ENCODE data around the gene ACOT11. TPM values are rescaled to one million over a fixed set of nuclear protein-coding genes. Genes with fewer than 3 reads are reported as not detected.

The ACOT11 gene
- total and polyA plus RNA-seq, 4 donors = 2.8 to 13.5 (median 7.9) TPM

- H3K27me3 ChIP-seq (ENCODE audit: control insufficient read depth in 3 of 3, insufficient read depth in 3 of 3, low read length in 2 of 3) = no peaks in the 10 kb centered on the region
Measured at GRCh38 chr1:54502342-54502741, 45.7 kb upstream of the ACOT11 start.

GRCh38 chr1:54506594-54506993, 41.4 kb upstream of the ACOT11 start:
- Histone ChIP-seq H3K9me3 (ENCODE audit: control insufficient read depth in 4 of 4, insufficient read depth in 3 of 4, low read length in 3 of 4) (peaks cover 0 to 5% (median 0%) of the 10 kb centered on the region in 4 donors), H3K4me3 (no peak overlapping the region), H3K9ac (ENCODE audit: insufficient read depth in 1 of 2, low read length in 2 of 2) (no peak overlapping the region), H3K4me1 (ENCODE audit: control insufficient read depth in 5 of 5, insufficient read depth in 5 of 5, low read length in 5 of 5) (no peaks in the 10 kb centered on the region), H3K36me3 (ENCODE audit: control insufficient read depth in 4 of 4, insufficient read depth in 4 of 4, low read length in 4 of 4) (no peaks in the 10 kb centered on the region), H3K27me3 (ENCODE audit: control insufficient read depth in 3 of 3, insufficient read depth in 3 of 3, low read length in 2 of 3) (no peaks in the 10 kb centered on the region), H3K27ac (ENCODE audit: low read depth in 1 of 2, low read length in 1 of 2) (no peak overlapping the region)
- DNase-seq = no peak
- no peak for ATAC-seq (ENCODE audit: insufficient read depth, low FRiP score)
- TF ChIP-seq CTCF (IDR thresholded peaks at IDR 0.05; ENCODE audit: control extremely low read depth, extremely low read depth) = no peak
- 70 to 73% methylated on average over 6 of the region's 6 CpGs for WGBS, 2 donors

More at GRCh38 chr1:54502342-54502741, 45.7 kb upstream of the ACOT11 start:
- Histone ChIP-seq H3K9me3 (ENCODE audit: control insufficient read depth in 4 of 4, insufficient read depth in 3 of 4, low read length in 3 of 4) (peaks cover 0 to 3% (median 0%) of the 10 kb centered on the region in 4 donors), H3K9ac (ENCODE audit: insufficient read depth in 1 of 2, low read length in 2 of 2) (no peak overlapping the region), H3K4me1 (ENCODE audit: control insufficient read depth in 5 of 5, insufficient read depth in 5 of 5, low read length in 5 of 5) (peaks cover 0 to 18% (median 0%) of the 10 kb centered on the region in 5 donors), H3K4me3 (no peak overlapping the region), H3K36me3 (ENCODE audit: control insufficient read depth in 4 of 4, insufficient read depth in 4 of 4, low read length in 4 of 4) (no peaks in the 10 kb centered on the region), H3K27ac (ENCODE audit: low read depth in 1 of 2, low read length in 1 of 2) (no peak overlapping the region)
- DNase-seq = no peak
- ATAC-seq (ENCODE audit: insufficient read depth, low FRiP score) = no peak
- WGBS, 2 donors = 60 to 70% methylated on average over 5 of the region's 5 CpGs
- no peak for TF ChIP-seq CTCF (IDR thresholded peaks at IDR 0.05; ENCODE audit: control extremely low read depth, extremely low read depth)

- H3K4me3 ChIP-seq = no peak overlapping the region
- H3K27ac ChIP-seq (ENCODE audit: low read depth in 1 of 2, low read length in 1 of 2) = no peak overlapping the region
- H3K4me1 ChIP-seq (ENCODE audit: control insufficient read depth in 5 of 5, insufficient read depth in 5 of 5, low read length in 5 of 5) = no peaks in the 10 kb centered on the region
- H3K27me3 ChIP-seq (ENCODE audit: control insufficient read depth in 3 of 3, insufficient read depth in 3 of 3, low read length in 2 of 3) = no peaks in the 10 kb centered on the region
- DNase-seq (no peak), ATAC-seq (ENCODE audit: insufficient read depth, low FRiP score) (no peak)
- no peaks in the 10 kb centered on the region for H3K36me3 ChIP-seq (ENCODE audit: control insufficient read depth in 4 of 4, insufficient read depth in 4 of 4, low read length in 4 of 4)
- 81 to 89% methylated on average over 17 of the region's 17 CpGs for WGBS, 2 donors
- H3K9me3 ChIP-seq (ENCODE audit: control insufficient read depth in 4 of 4, insufficient read depth in 3 of 4, low read length in 3 of 4) = peaks cover 0 to 5% (median 0%) of the 10 kb centered on the region in 4 donors
- TF ChIP-seq CTCF (IDR thresholded peaks at IDR 0.05; ENCODE audit: control extremely low read depth, extremely low read depth) = no peak
- H3K9ac ChIP-seq (ENCODE audit: insufficient read depth in 1 of 2, low read length in 2 of 2) = no peak overlapping the region
Measured at GRCh38 chr1:54507033-54507870, 40.8 kb upstream of the ACOT11 start.
